ENCODE measurements around the gene MCTP1. TPM values are rescaled to one million over a fixed set of nuclear protein-coding genes. Genes with fewer than 3 reads are reported as not detected.

Gene MCTP1
- total and polyA plus RNA-seq, 9 of the 15 experiments (the other 6 are each of a cell fraction or from before 2014, with no cell fraction given): 0.04 to 0.93 (median 0.06) TPM; not detected in 4

- no peak overlapping the region for H3K4me3 ChIP-seq
- WGBS (ENCODE audit: insufficient coverage, low coverage, missing lambda C conversion rate): 14% methylated on average over 4 of the region's 4 CpGs
- in situ Hi-C loops (cut with MboI) (no loop called here), intact Hi-C loops (cut with micrococcal nuclease) (loop anchor here (5.0 kb wide), 2 partner anchors 171 to 261 kb away; partner anchors contain the start of genes KIAA0825 and SLF1)
- no peaks in the 10 kb centered on the region for H3K9me1 ChIP-seq (ENCODE audit: control insufficient read depth, insufficient read depth, low read length)
- H3K9me3 ChIP-seq (replicated peaks; ENCODE audit: control insufficient read depth, insufficient read depth, low read depth, low read length): no peaks in the 10 kb centered on the region
- H3K9ac ChIP-seq (ENCODE audit: insufficient read depth in 1 of 2, low read depth in 2 of 2, low read length in 2 of 2): no peak overlapping the region
- H3K79me2 ChIP-seq (ENCODE audit: control insufficient read depth, insufficient read depth, low read length): no peaks in the 10 kb centered on the region
- BruUV-seq (replicated peaks): no TSS peak
- DNase-seq (ENCODE audit: extremely low read depth in 1 of 4, low spot score in 3 of 4) (peak in 2 of 4 experiments; percentile 24 to 44), ATAC-seq (peak; percentile 48), FAIRE-seq (no peak)
- H2AFZ ChIP-seq (ENCODE audit: low read depth, low read length): peak overlapping the region; percentile 66; the same call in 1 of the 2 replicates
- no peak overlapping the region for H3K4me2 ChIP-seq (ENCODE audit: insufficient read depth, low read length)
- no peaks in the 10 kb centered on the region for H4K20me1 ChIP-seq (replicated peaks; ENCODE audit: control insufficient read depth, insufficient read depth, low read length)
- H3K36me3 ChIP-seq (ENCODE audit: control insufficient read depth, insufficient read depth, low read length): no peaks in the 10 kb centered on the region
- POLR2A ChIA-PET: no interaction called here
- H3K27me3 ChIP-seq (ENCODE audit: control insufficient read depth in 2 of 2, insufficient read depth in 2 of 2, low read length in 2 of 2): peaks cover 0 to 8% of the 10 kb centered on the region in 2 experiments; a peak in 1 of 5 replicates
- H3K4me1 ChIP-seq (replicated peaks in 1 of 2; ENCODE audit: control insufficient read depth in 2 of 2, insufficient read depth in 2 of 2, low read length in 2 of 2): peaks cover 0 to 4% of the 10 kb centered on the region in 2 experiments; a peak in 1 of 5 replicates
- H3K27ac ChIP-seq (ENCODE audit: extremely low read depth, low read depth, low read length): no peak overlapping the region
- CTCF ChIA-PET (ENCODE audit: low intra/inter-chr PET ratio): no interaction called here
- TF ChIP-seq MED1 (CRISPR knock-in tag; IDR thresholded peaks at IDR 0.05; ENCODE audit: borderline replicate concordance) (no peak), FOXP4 (CRISPR knock-in tag; IDR thresholded peaks at IDR 0.05; ENCODE audit: borderline replicate concordance) (no peak), TEAD4 (IDR thresholded peaks at IDR 0.05; ENCODE audit: low read length) (no peak), TEAD4 (CRISPR knock-in tag; IDR thresholded peaks at IDR 0.05; ENCODE audit: borderline replicate concordance) (no peak), CTCF (IDR thresholded peaks at IDR 0.05 in 2 of 3, conservative IDR thresholded peaks at IDR 0.05 in 1 of 3; ENCODE audit: insufficient read depth in 2 of 3, low read depth in 1 of 3, low read length in 3 of 3) (no peak), FOXA3 (CRISPR knock-in tag; conservative IDR thresholded peaks at IDR 0.05 in 1 of 2, IDR thresholded peaks at IDR 0.05 in 1 of 2) (no peak), NFIX (CRISPR knock-in tag; IDR thresholded peaks at IDR 0.05; ENCODE audit: low read depth) (peak; percentile 76), RBM34 (IDR thresholded peaks at IDR 0.05; ENCODE audit: borderline replicate concordance, insufficient read depth, low read length) (no peak), HMBOX1 (IDR thresholded peaks at IDR 0.05) (peak; percentile 46; the same call in 1 of the 2 replicates), XRCC3 (IDR thresholded peaks at IDR 0.05) (no peak), HDAC6 (IDR thresholded peaks at IDR 0.05; ENCODE audit: low read depth, low read length) (no peak), VEZF1 (CRISPR knock-in tag; IDR thresholded peaks at IDR 0.05) (peak; percentile 32; the same call in 1 of the 2 replicates), KLF13 (tag; IDR thresholded peaks at IDR 0.05; ENCODE audit: borderline replicate concordance, low read depth) (no peak), ZNF184 (CRISPR knock-in tag; IDR thresholded peaks at IDR 0.05) (no peak), WHSC1 (IDR thresholded peaks at IDR 0.05; ENCODE audit: low read length) (no peak), ASH1L (IDR thresholded peaks at IDR 0.05; ENCODE audit: borderline replicate concordance, low read depth, partially characterized antibody) (no peak)
Measured at GRCh38 chr5:94788527-94788926, 496.4 kb downstream of the MCTP1 start.
